ACC112 (cell line): Measurements from ENCODE around the gene ARPC1B.

Source experiments
- H2AFZ ChIP-seq: fragments of 200-600 bp; sonication (generic); one replicate; pipeline ENCODE4 v1.6.0; 2017; ENCODE audit warnings: antibody characterized with exemption, low read length; ENCODE audit not compliant: unreplicated experiment
- H3K27ac ChIP-seq: fragments of 200-600 bp; sonication (generic); 2 replicates; pipeline ENCODE4 v1.5.1; 2014; ENCODE audit warnings: low read depth, mild to moderate bottlenecking, antibody characterized with exemption, low read length, moderate library complexity
- H3K27me3 ChIP-seq: fragments of 200-600 bp; sonication (generic); 2 replicates; pipeline ENCODE4 v1.6.1; 2014; ENCODE audit warnings: mild to moderate bottlenecking, antibody characterized with exemption, low read length, moderate library complexity, mixed read lengths; ENCODE audit not compliant: insufficient read depth
- H3K36me3 ChIP-seq: fragments of 200-600 bp; sonication (generic); 2 replicates; pipeline ENCODE4 v1.6.1; 2016; ENCODE audit warnings: mild to moderate bottlenecking, antibody characterized with exemption, low read length, moderate library complexity, mixed read lengths; ENCODE audit not compliant: insufficient read depth
- H3K4me1 ChIP-seq: fragments of 200-600 bp; sonication (generic); one replicate; pipeline ENCODE4 v1.6.1; 2016; ENCODE audit warnings: low read length, mixed read lengths; ENCODE audit not compliant: insufficient read depth, unreplicated experiment, control insufficient read depth
- H3K4me3 ChIP-seq: fragments of 200-600 bp; sonication (generic); 2 replicates; pipeline ENCODE4 v1.5.1; 2014; ENCODE audit warnings: mild to moderate bottlenecking, low read depth, low read length
- H3K79me2 ChIP-seq: fragments of 200-600 bp; sonication (generic); one replicate; pipeline ENCODE4 v1.6.0; 2016; ENCODE audit warnings: low read length; ENCODE audit not compliant: control insufficient read depth, unreplicated experiment, insufficient read depth

ARPC1B gene

GRCh38 chr7:99392046-99392445 lies 17.5 kb downstream of the ARPC1B start:
- Histone ChIP-seq H2AFZ (no peak overlapping the region), H3K4me1 (no peaks in the 10 kb centered on the region), H3K4me3 (no peak overlapping the region), H3K27ac (no peak overlapping the region), H3K27me3 (no peaks in the 10 kb centered on the region), H3K79me2 (no peaks in the 10 kb centered on the region), H3K36me3 (peaks cover 26% of the 10 kb centered on the region)

DNA sequence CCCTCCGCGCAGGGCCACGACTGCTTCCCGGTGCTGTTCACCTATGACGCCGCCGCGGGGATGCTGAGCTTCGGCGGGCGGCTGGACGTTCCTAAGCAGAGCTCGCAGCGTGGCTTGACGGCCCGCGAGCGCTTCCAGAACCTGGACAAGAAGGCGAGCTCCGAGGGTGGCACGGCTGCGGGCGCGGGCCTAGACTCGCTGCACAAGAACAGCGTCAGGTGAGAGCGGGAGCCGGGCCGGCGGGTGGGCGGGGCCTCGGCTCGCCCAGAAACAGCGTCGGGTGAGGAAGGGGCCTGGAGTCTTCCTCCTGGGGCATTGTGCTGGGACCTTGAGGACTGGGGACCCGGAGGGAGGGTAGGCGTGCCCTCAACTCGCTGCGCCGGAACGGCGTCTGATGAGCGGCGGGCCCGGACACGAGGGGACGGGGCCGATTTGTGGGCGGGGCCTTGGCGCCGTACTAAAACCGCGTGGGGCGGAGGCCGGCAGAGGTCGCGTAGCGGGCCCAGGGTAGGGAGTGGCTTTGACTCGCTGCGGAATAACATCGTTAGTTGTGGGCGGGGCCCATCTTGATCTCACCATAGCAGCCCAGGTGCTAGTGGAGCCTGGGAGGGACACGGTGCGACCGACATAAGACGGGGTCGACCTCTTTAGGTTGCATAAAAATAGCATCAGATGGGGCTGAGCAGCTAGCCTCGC lies 18.3 kb downstream of the ARPC1B start:
- no peak overlapping the region for H3K27ac ChIP-seq
- H3K4me3 ChIP-seq: no peak overlapping the region
- H3K27me3 ChIP-seq: no peaks in the 10 kb centered on the region
- H2AFZ ChIP-seq: no peak overlapping the region
- no peaks in the 10 kb centered on the region for H3K79me2 ChIP-seq
- H3K4me1 ChIP-seq: no peaks in the 10 kb centered on the region
- peaks cover 26% of the 10 kb centered on the region for H3K36me3 ChIP-seq

DNA sequence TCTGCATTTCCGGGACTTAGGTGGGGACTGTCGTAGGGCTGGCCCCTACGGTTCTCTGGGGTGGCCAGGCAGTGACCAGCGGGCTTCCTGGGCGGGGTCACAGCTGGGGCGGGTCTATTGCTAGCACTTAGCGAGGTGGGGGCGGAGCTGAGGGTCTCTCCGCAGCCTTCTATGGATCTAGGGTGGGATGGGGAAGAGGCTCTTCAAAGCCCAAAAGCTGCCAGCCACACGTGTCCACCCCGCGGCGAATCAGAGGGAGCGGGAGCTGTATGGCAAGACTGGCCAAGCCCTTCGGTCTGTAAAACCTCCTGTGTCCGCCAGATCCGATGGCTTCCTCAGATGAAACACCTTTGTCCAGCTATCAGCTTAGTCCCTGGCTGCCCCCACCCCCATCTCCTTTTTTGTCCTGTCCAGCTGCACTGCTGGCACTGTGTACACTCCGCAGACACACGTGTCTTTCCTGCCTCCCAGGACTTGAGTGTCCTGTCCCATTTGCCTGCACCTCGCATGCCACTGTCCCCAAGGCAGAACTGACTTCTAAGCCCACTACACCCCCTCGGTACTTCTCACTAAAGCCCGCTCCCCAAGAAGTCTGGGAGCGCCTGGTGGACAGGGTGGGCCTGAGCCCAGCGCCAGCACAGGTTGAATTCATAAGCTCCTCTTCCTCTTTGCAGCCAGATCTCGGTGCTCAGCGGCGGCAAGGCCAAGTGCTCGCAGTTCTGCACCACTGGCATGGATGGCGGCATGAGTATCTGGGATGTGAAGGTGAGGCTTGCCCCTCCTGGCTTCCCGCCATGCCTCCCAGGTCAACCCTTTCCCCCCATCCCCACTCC lies 19.0 kb downstream of the ARPC1B start:
- Histone ChIP-seq H3K27ac (no peak overlapping the region), H3K4me1 (no peaks in the 10 kb centered on the region), H3K79me2 (no peaks in the 10 kb centered on the region), H3K4me3 (no peak overlapping the region), H2AFZ (no peak overlapping the region), H3K27me3 (no peaks in the 10 kb centered on the region), H3K36me3 (peaks cover 25% of the 10 kb centered on the region)

DNA sequence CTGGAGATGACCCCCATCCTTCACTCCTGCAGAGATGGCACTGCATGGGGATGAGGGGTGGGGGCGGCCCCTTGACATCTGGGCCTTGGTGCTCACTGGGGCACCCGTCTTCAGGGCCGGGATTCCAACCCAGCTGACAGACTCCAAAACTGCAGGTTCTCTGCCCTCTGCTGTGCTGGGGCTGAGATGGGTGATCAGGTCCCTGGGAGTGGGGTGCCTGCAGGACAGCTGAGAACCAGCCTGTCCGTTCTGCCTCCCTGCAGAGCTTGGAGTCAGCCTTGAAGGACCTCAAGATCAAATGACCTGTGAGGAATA lies 19.6 kb downstream of the ARPC1B start:
- Histone ChIP-seq H3K36me3 (peaks cover 30% of the 10 kb centered on the region), H3K4me3 (no peak overlapping the region), H3K4me1 (no peaks in the 10 kb centered on the region)

GRCh38 chr7:99395616-99396327 lies 21.2 kb downstream of the ARPC1B start:
- peaks cover 38% of the 10 kb centered on the region; the same call in 1 of the 2 replicates for H3K36me3 ChIP-seq
- H3K27ac ChIP-seq: no peak overlapping the region
- no peaks in the 10 kb centered on the region for H3K27me3 ChIP-seq
- H3K4me1 ChIP-seq: no peaks in the 10 kb centered on the region
- H3K79me2 ChIP-seq: no peaks in the 10 kb centered on the region
- no peak overlapping the region for H3K4me3 ChIP-seq
- no peak overlapping the region for H2AFZ ChIP-seq

More for the DNA sequence above, 19.6 kb downstream of the ARPC1B start:
- Histone ChIP-seq H3K79me2 (no peaks in the 10 kb centered on the region), H3K27ac (no peak overlapping the region), H3K27me3 (no peaks in the 10 kb centered on the region), H2AFZ (no peak overlapping the region)

DNA sequence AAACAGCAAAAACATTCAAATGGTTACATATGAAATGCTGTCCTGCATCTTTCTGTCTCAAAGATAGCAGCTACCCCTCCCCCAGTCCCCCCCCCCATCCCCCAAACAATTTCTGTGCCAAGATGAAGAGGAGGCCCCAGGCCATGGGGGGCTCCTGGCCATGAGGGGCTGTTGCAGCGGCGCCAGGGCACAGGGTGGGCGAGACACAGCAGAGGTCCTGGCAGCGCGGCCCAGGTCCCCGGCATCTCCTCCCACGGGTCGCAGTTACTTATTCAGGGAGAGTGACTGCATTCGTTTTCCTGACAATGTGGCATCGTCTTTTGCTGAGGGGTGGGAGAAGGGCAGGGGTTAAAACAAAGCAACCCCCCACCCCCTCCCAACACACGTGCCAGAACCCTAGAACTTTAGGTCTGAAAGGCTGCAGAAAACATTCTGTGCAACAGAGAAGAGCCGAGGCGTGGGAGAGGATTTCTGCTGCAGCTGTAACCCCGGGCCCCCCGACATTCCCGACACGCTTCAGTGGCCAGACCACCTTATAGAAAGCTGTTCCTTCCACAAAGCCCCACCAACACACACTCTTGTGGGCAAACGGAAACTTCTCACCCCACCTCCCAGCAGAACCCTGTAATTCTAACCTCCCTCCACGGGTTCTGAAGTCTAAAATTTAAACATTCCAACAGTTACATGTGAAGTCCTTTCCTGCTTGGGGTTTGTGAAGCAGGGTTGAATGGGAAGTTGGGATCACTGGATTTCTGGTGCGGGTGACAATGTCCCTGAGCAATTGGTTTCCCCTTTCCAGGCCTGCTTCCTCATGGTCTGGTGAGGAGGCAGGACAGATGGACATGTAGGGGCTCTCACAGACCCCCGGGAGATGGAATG lies 22.1 kb downstream of the ARPC1B start:
- Histone ChIP-seq H2AFZ (no peak overlapping the region), H3K27me3 (no peaks in the 10 kb centered on the region), H3K4me1 (no peaks in the 10 kb centered on the region), H3K36me3 (peaks cover 33% of the 10 kb centered on the region; the same call in 1 of the 2 replicates), H3K4me3 (no peak overlapping the region), H3K79me2 (no peaks in the 10 kb centered on the region), H3K27ac (no peak overlapping the region)

DNA sequence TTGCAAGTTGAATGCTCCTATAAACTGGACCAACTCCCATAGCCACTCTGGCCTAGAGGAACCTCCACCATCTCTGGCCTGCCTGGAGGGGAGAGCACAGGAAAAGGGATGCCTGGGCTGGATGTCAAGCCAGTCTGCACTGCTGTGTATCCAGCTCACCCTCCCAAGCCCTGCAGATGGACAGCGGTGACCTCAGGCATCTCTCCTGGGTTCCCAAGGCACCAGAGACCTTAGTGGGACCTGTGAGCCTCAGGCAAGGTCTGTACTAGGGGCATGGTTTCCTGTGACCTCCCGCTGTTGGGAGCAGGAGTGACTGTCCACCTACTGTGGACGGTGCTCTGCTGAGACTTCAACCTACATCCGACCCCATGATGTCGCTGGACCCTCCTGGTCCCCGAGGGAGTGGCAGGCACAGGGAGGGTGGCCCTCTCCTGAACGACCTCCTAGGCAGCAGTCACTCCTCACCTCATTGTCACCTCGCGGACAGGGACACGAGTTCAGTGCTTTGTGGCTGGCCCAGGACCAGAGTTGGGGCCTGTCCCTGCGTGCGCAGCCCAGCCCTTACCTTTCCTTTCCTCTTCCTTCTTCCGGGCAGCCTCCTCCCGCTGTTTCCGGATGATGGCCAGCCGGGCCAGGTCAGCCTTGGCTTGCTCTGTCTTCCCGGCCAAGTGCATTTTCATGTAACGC lies 22.9 kb downstream of the ARPC1B start:
- H3K27me3 ChIP-seq: no peaks in the 10 kb centered on the region
- H3K79me2 ChIP-seq: no peaks in the 10 kb centered on the region
- H3K36me3 ChIP-seq: peaks cover 33% of the 10 kb centered on the region; the same call in 1 of the 2 replicates
- H3K27ac ChIP-seq: no peak overlapping the region
- no peak overlapping the region for H3K4me3 ChIP-seq
- no peak overlapping the region for H2AFZ ChIP-seq
- no peaks in the 10 kb centered on the region for H3K4me1 ChIP-seq

DNA sequence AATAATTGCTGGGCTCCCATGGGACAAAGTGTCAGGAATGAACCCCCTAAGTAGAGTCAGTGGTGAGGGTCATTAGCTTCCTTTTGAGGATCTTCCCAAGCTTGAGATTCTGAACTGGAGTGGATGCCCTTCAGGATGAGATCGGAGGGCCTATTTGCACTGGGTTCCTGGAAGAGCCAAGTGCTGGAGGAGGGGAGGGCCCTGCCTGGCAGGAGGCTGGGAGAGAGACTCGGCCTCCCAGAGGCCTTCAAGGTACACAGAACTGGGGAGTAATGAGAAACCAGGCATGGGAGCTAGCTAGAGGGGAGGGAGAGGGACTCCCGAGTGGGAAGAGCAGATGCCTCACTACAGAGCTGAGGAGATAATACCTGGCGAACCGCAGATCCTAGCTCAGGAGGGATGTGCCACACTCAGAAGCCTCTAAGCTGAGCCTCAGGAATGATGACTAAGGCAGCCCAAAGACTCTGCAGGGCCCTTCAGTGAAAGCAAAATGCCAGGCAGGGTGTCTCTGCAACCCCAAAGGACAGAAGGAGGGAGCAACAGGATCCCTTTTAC lies 24.4 kb downstream of the ARPC1B start:
- peaks cover 9% of the 10 kb centered on the region for H3K79me2 ChIP-seq
- no peaks in the 10 kb centered on the region for H3K27me3 ChIP-seq
- no peak overlapping the region for H3K27ac ChIP-seq
- H3K4me3 ChIP-seq: no peak overlapping the region
- no peak overlapping the region for H2AFZ ChIP-seq
- H3K4me1 ChIP-seq: peaks cover 1% of the 10 kb centered on the region
- H3K36me3 ChIP-seq: peaks cover 31% of the 10 kb centered on the region; the same call in 1 of the 2 replicates

GRCh38 chr7:99399597-99399996 lies 25.1 kb downstream of the ARPC1B start:
- H3K4me3 ChIP-seq: no peak overlapping the region
- H3K4me1 ChIP-seq: peaks cover 8% of the 10 kb centered on the region
- H3K27ac ChIP-seq: no peak overlapping the region
- peaks cover 16% of the 10 kb centered on the region for H3K79me2 ChIP-seq
- peaks cover 31% of the 10 kb centered on the region; the same call in 1 of the 2 replicates for H3K36me3 ChIP-seq
- H3K27me3 ChIP-seq: no peaks in the 10 kb centered on the region
- no peak overlapping the region for H2AFZ ChIP-seq
